GM23248 (cell line): Measurements from ENCODE around the gene ANO8.

Experiments used
- EZH2 ChIP-seq: fragments of 200-600 bp; sonication (generic); IDR thresholded peaks from 2 replicates; pipeline ENCODE4 v1.6.1; 2018; ENCODE audit warnings: antibody characterized with exemption, mild to moderate bottlenecking; ENCODE audit not compliant: insufficient read depth, poor library complexity, severe bottlenecking
- EZH2phosphoT487 ChIP-seq: fragments of 200-600 bp; sonication (generic); IDR thresholded peaks from 2 replicates; pipeline ENCODE4 v1.6.1; 2018; ENCODE audit warnings: antibody characterized with exemption, moderate library complexity, mild to moderate bottlenecking, low read depth; ENCODE audit not compliant: insufficient read depth

DNA sequence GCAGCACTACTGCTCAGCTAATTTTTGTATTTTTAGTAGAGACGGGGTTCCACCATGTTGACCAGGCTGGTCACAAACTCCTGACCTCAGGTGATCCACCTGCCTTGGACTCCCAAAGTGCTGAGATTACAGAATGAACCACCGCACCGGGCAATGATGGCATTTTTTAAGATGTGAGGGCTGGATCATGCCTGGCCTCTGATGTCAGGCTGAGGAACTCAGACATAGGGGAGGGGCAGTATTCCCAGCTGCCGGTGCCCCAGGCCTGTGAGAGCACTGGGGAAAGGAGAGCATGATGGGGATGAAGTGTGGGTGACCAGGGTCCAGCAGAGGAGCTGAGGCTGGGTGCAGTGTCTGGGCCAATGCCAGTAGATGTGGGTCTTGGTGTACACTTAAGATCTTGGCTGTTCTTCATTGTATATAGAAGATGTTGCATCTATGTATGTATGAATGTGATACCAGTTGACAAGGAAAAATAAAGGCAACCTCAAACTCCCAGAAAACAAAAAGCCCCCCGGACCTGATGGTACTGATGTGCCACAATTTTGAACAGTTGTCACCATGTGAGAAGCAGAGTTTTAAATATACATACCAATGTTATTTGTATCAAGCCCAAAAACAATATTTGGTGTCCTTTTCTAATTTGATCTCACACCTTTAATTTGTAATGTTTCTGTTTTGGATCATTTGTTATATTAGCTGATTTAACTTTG lies 45.9 kb upstream of the ANO8 start:
- TF ChIP-seq EZH2phosphoT487 (no peak), EZH2 (no peak)
